Panc1 (cell line): ENCODE data around the gene THSD8.

Source experiments
- CTCF ChIP-seq: fragments of 450-650 bp; IDR thresholded peaks from 2 replicates; pipeline ENCODE4 v1.5.1; 2017; ENCODE audit warnings: mild to moderate bottlenecking
- POLR2AphosphoS5 ChIP-seq: IDR thresholded peaks from 2 replicates; pipeline ENCODE4 v1.6.1; 2012; ENCODE audit warnings: mild to moderate bottlenecking, low read depth, low read length, moderate library complexity
- TCF7L2 ChIP-seq: IDR thresholded peaks from 2 replicates; pipeline ENCODE4 v1.6.1; 2011; ENCODE audit warnings: mild to moderate bottlenecking, low read depth, low read length, inconsistent platforms

DNA sequence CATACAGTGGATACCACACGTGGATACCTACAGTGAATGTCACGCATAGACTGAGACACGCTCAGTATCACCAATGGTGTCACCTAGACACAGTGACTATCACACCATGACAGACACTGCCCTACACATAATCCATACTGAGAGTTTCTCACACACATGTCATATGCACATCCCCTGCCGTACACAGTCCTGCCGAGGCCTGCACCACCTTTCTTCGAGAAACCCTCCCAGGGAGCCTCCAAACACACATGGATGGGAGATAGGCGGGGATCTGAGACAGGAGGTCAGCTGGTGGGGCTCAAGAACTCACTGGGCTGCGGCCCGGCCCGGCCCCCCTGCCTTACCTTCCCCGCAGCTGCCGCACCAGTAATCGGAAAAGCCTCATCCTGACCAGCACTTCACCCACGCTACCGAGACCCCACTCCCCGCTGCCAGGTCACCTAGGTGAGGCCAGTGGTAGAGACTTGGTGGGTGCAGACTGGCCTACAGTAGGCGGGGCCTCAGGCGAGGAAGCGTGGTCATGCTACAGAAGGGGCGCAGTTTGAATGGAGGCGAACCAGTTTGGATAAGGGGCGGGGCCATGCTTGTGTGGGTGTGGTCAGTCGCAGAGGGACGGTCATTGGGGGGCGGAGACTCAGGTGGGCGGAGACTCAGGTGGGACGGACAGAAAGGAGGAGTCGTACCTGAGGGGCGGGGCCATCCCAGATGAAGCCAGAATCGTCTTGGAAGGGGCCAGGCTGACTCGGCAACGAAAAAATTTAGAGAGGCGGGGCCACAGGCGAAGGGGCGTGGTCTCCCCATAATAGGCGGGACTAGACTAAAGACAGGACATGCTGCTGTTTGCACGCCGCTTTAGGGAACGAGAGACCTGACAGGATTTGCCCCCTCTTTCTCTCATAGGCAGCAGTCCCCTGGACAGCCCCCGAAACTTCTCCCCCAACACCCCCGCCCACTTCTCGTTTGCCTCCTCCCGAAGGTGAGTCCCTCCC is 38.5 kb downstream of the THSD8 start:
- TF ChIP-seq POLR2AphosphoS5 (no peak), TCF7L2 (no peak), CTCF (no peak)
